PFSK-1 (cell line): ENCODE results near the gene HERC5.

ENCODE experiments used
- FOXP2 ChIP-seq: optimal IDR thresholded peaks from 2 replicates; pipeline ENCODE3; 2011; ENCODE audit warnings: borderline replicate concordance, control low read depth, inconsistent platforms; ENCODE audit not compliant: insufficient read depth; ENCODE audit errors: extremely low read length, extremely low read depth
- POLR2AphosphoS5 ChIP-seq: IDR thresholded peaks from 2 replicates; pipeline ENCODE4 v1.6.1; 2012; ENCODE audit warnings: low read depth, mild to moderate bottlenecking, control low read depth, low read length, moderate library complexity
- SIN3A ChIP-seq: IDR thresholded peaks from 2 replicates; pipeline ENCODE4 v1.6.1; 2012; ENCODE audit warnings: mild to moderate bottlenecking, low read length, moderate library complexity, borderline replicate concordance; ENCODE audit not compliant: insufficient read depth
- TAF1 ChIP-seq: IDR thresholded peaks from 2 replicates; pipeline ENCODE4 v1.6.1; 2012; ENCODE audit warnings: low read length, control low read depth, borderline replicate concordance; ENCODE audit not compliant: insufficient read depth
- TF ChIP-seq, protein P1 (sequence below), 2 experiments: IDR thresholded peaks; 2 replicates each; pipeline versions ENCODE4 v1.6.1 to v1.8.0; 2011 to 2012; ENCODE audit warnings: low read depth in 2 of 2, low read length in 2 of 2, control low read depth in 1 of 2, inconsistent platforms in 1 of 2, mild to moderate bottlenecking in 1 of 2, moderate library complexity in 1 of 2; ENCODE audit not compliant: insufficient read depth in 1 of 2

Gene HERC5

DNA sequence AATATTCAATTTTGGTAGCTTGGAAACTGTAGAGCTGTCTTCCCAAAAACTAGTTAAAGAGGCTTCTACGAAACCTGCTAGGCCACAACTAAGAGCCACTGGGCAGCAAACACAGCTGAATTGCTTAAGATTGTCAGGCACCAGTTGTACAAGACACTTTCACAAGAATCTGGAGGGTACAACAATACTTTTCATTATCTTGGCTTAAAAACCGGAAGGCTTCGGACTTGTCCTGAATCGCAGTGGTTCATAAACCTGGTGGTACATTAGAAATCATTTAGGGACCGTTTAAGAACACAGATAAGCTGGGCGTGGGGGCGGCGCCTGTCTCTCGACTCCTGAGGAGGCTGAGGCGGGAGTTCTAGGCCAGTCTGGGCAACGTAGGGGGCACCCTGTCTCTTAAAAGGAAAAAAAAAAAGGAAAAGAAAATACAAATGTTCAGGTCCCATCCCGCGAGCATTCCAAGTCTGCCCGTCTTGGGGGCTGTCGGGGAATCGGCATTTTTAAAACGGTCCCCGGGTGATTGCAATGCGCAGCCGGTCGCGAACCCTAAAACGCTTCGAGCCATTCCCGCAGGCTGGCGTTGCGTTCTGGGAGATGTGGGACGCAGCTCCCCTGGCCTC, 65.9 kb downstream of the HERC5 start:
- TF ChIP-seq SIN3A = 0 out of 2 replicates have a peak, but pooled peaks have one; percentile 19
- TF ChIP-seq, protein P1, sequence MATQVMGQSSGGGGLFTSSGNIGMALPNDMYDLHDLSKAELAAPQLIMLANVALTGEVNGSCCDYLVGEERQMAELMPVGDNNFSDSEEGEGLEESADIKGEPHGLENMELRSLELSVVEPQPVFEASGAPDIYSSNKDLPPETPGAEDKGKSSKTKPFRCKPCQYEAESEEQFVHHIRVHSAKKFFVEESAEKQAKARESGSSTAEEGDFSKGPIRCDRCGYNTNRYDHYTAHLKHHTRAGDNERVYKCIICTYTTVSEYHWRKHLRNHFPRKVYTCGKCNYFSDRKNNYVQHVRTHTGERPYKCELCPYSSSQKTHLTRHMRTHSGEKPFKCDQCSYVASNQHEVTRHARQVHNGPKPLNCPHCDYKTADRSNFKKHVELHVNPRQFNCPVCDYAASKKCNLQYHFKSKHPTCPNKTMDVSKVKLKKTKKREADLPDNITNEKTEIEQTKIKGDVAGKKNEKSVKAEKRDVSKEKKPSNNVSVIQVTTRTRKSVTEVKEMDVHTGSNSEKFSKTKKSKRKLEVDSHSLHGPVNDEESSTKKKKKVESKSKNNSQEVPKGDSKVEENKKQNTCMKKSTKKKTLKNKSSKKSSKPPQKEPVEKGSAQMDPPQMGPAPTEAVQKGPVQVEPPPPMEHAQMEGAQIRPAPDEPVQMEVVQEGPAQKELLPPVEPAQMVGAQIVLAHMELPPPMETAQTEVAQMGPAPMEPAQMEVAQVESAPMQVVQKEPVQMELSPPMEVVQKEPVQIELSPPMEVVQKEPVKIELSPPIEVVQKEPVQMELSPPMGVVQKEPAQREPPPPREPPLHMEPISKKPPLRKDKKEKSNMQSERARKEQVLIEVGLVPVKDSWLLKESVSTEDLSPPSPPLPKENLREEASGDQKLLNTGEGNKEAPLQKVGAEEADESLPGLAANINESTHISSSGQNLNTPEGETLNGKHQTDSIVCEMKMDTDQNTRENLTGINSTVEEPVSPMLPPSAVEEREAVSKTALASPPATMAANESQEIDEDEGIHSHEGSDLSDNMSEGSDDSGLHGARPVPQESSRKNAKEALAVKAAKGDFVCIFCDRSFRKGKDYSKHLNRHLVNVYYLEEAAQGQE (IDR thresholded peaks at IDR 0.05; ENCODE audit: insufficient read depth in 1 of 2, low read depth in 2 of 2, low read length in 2 of 2) = no peak

DNA sequence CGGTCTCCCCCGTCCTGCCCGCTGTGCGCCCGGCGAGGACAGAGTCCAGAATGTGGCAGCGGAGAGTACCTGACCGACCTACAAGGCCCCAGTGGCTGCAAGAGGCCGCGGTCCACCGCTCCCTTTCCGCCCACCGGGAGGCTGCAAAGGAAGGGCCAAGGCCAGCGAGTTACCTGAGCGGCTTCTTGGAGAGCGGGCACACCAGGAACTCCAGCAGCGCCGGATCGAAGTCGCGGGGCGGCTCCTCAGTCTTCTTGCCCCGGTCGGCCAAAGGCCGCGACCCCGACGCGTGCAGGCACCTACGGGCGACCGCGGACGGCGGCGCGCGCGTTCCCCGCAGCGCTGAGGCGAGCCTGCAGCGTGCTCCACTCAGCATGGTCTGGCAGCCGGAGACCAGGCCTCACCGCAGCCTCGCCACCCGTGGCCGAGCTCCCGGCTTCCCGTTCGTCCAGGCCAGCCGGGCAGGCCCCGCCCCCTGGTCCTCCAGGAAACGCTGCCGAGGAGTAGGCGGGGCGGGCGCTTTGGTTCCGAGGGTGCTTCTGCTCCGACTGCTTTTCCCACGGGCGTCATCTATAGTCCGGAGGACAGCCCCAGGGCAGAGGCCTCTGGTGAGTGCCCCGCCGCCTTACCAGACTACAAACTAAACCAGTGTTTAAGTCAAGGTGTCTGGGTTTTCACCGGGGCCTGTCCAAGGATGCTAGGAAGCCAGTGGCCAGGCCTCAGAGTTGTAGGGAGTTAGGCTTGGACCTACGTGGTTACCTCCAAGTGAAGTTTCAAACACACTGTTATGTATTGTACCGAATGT, 66.6 kb downstream of the HERC5 start, which contains the start of gene PYURF:
TSS of gene PYURF (minus strand) at position 452 of the 805 bp plus-strand sequence. CDS start at position 376, 76 bp downstream.
- no peak for TF ChIP-seq SIN3A
- TF ChIP-seq FOXP2 = peak; percentile 48
- TF ChIP-seq, protein P1 (IDR thresholded peaks at IDR 0.05; ENCODE audit: insufficient read depth in 1 of 2, low read depth in 2 of 2, low read length in 2 of 2) = peak in 1 of 2 experiments; percentile 25; a peak in 1 of 4 replicates
- peak; percentile 96 for TF ChIP-seq TAF1
- TF ChIP-seq POLR2AphosphoS5 = peak; percentile 88

DNA sequence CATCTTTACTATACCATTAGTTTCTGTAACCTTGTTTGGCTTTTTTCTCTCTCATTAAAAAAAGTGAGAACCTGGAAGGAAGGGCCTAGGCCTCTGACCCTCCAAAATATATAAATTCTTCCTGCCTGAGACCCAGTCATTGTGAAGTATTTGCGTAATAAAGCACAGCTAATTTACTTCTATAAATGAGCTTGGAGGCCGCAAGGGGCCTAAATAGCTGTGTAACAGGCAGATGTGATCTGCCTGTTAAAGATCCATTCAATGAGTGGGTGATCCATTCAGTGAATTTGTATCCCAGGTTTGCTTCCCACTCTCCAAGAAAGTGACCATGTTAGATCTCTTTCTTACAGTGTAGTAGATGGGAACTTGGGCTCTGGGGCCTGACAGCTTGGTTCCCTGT, 67.3 kb downstream of the HERC5 start:
- TF ChIP-seq SIN3A (no peak), TAF1 (no peak), POLR2AphosphoS5 (no peak), FOXP2 (no peak)
- TF ChIP-seq, protein P1 (IDR thresholded peaks at IDR 0.05; ENCODE audit: insufficient read depth in 1 of 2, low read depth in 2 of 2, low read length in 2 of 2) = no peak

DNA sequence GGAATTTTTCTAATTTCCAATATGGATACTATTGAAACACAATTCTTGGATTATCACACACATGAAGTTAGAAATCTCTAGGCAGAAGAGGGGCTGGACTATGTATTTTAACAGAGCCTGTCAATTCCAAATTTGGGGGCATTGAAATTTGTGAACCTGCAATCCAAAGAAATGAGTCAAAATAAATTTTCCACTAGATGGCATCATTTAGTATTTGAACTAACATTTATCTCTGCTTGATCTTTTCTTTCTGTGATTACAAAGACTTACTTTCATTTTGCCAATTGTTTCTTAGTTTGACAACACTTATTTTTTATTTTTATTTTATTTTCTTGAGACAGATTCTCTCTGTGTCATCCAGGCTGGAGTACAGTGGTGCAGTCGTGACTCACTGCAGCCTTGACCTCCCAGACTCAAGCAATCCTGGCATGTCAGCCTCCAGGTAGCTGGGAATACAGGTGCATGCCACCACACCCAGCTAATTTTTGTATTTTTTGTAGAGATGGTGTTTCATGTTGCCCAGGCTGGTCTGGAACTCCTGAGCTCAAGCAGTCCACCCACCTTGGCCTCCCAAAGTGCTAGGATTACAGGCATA, 69.4 kb downstream of the HERC5 start:
- no peak for TF ChIP-seq POLR2AphosphoS5
- no peak for TF ChIP-seq TAF1

DNA sequence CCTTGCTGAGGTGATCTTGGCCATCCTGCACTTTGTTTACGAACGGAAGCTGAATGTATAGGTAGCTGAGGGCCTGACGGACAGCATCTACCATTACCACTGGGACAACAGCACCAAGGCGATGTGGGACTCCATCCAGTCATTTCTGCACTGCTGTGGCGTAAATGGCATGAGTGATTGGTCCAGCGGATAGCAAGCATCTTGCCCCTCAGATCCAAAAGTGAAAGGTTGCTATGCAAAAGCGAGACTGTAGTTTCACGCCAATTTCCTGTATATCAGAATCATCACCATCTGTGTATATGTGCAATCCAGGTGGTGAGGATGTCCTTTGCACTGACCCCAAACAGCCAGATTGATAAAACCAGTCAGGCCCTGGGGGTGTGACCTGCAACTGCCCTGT, 70.9 kb downstream of the HERC5 start:
- no peak for TF ChIP-seq SIN3A
- TF ChIP-seq TAF1 = no peak
- no peak for TF ChIP-seq POLR2AphosphoS5
- TF ChIP-seq FOXP2 = no peak
- TF ChIP-seq, protein P1 (IDR thresholded peaks at IDR 0.05; ENCODE audit: insufficient read depth in 1 of 2, low read depth in 2 of 2, low read length in 2 of 2) = no peak
